ENCODE results near the gene PYGO2. TPM values are rescaled to one million over a fixed set of nuclear protein-coding genes. Genes with fewer than 3 reads are reported as not detected.

The PYGO2 gene
- total and polyA plus RNA-seq, 2 of the 8 experiments (the other 6 are each of a cell fraction or from before 2014, with no cell fraction given) = 31.0 to 31.6 TPM

DNA sequence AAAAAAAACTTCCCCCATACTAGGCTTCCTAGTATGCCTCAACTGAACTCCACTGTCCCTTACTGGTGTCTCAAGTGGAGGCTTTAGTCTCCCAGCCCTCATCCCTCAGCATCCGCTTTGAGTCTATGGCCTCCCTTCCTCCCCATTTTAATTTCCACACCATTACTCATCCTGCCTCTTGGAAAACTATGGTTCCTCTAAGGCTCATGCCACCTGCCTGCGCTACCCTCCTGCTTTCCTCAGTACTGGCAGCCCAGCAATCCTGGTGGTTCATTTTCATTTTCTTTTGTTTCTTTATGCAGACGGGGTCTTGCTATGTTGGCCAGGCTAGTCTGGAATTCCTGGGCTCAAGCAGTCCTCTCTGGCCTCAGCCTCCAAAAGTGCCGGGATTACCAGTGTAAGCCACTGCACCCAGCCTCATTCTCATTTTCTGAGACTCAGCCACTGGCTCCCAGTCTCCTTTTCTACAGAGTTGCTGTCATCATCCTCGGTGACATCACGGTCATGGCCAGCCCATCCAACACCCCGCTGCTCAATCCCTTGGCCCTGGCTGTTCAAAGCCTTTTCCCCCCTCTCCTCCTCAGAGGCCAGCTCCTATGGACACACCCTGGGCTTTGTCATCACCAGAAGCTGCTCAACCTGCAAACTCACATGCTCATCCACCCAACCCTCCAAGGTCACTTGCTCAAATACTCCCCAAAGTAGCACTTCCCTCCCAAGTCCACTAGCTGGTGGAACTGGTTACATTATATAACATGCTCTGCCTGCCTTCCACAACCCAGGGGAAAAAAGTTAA is 22.8 kb downstream of the PYGO2 start:
- no peak overlapping the region for H2AK5ac ChIP-seq (ENCODE audit: low read depth, low read length)
- no peak overlapping the region for H3K9ac ChIP-seq (replicated peaks in 1 of 4; ENCODE audit: extremely low read depth in 1 of 4, low read depth in 3 of 4, low read length in 3 of 4)
- ChIA-PET CTCF (ENCODE audit: partially characterized antibody) (interaction anchor here (0.5 to 1.3 kb wide), 5 partner anchors 43 to 269 kb away, joined by 3 to 5 read pairs (median 4); no protein-coding TSS in a partner anchor), POLR2A (ENCODE audit: partially characterized antibody) (interaction anchor here (0.9 kb wide), 1 partner anchor 13 kb away, joined by 6 read pairs; no protein-coding TSS in a partner anchor)
- DNase-seq (ENCODE audit: low read depth in 1 of 2, low spot score in 2 of 2) (no peak), FAIRE-seq (no peak)
- H3K4me1 ChIP-seq (replicated peaks in 1 of 4; ENCODE audit: control insufficient read depth in 3 of 4, insufficient read depth in 4 of 4, low read length in 3 of 4) = peaks cover 4 to 9% (median 7%) of the 10 kb centered on the region in 4 experiments; a peak in 6 of 7 replicates
- H2BK5ac ChIP-seq (ENCODE audit: low read depth, low read length) = no peak overlapping the region
- H2BK15ac ChIP-seq (ENCODE audit: low read length) = 0 out of 2 replicates have a peak overlapping the region, but pooled peaks have one; percentile 18
- WGBS, 2 experiments (ENCODE audit: extremely low coverage in 1 of 2, insufficient coverage in 1 of 2, insufficient read length in 1 of 2, insufficient replicate concordance in 2 of 2, low coverage in 1 of 2, low lambda C conversion rate in 2 of 2, missing lambda C conversion rate in 1 of 2) = 95% methylated on average over 7 of the region's 7 CpGs; no CpG with 5 or more reads in 1 of the 2 experiments
- no peak overlapping the region for H3K56ac ChIP-seq (replicated peaks; ENCODE audit: insufficient read length, low read depth, low read length)
- H3K79me1 ChIP-seq (ENCODE audit: low read depth, low read length) = no peaks in the 10 kb centered on the region; the same call in 1 of the 2 replicates
- no peak overlapping the region for H2BK120ac ChIP-seq (replicated peaks; ENCODE audit: low read depth, low read length)
- no peaks in the 10 kb centered on the region for H3K36me3 ChIP-seq (ENCODE audit: control insufficient read depth in 2 of 4, insufficient read depth in 4 of 4, low read length in 3 of 4)
- no peak overlapping the region for H3K23ac ChIP-seq (ENCODE audit: insufficient read length)
- no peak overlapping the region for H3K27ac ChIP-seq (ENCODE audit: low read depth, low read length)
- H2BK12ac ChIP-seq (ENCODE audit: low read depth, low read length) = 0 out of 2 replicates have a peak overlapping the region, but pooled peaks have one; percentile 68
- no peak overlapping the region for H4K5ac ChIP-seq (ENCODE audit: insufficient read length, low read depth, low read length)
- no peak overlapping the region for H3K18ac ChIP-seq (ENCODE audit: extremely low read depth, low read length)
- 0 out of 2 replicates have a peak overlapping the region, but pooled peaks have one; percentile 9 for H2BK20ac ChIP-seq (ENCODE audit: low read length)
- H3K4ac ChIP-seq (replicated peaks; ENCODE audit: insufficient read length, low read depth, low read length) = no peak overlapping the region
- H4K91ac ChIP-seq (replicated peaks; ENCODE audit: insufficient read length, low read length) = no peak overlapping the region
- H3K27me3 ChIP-seq (replicated peaks in 1 of 4; ENCODE audit: control insufficient read depth in 3 of 4, extremely low read depth in 1 of 4, insufficient read depth in 3 of 4, low read length in 3 of 4) = no peaks in the 10 kb centered on the region
- peaks cover 12% of the 10 kb centered on the region for H3K23me2 ChIP-seq (ENCODE audit: low read depth, low read length)
- H3K14ac ChIP-seq (ENCODE audit: insufficient read length) = no peak overlapping the region
- H3K79me2 ChIP-seq (ENCODE audit: control insufficient read depth in 1 of 2, insufficient read depth in 2 of 2, low read length in 2 of 2) = no peaks in the 10 kb centered on the region
- no peak overlapping the region; a peak in 1 of 4 replicates for H3K4me2 ChIP-seq (ENCODE audit: insufficient read depth in 1 of 2, low read depth in 2 of 2, low read length in 2 of 2)
- H4K20me1 ChIP-seq (replicated peaks in 1 of 2; ENCODE audit: control insufficient read depth in 1 of 2, insufficient read depth in 2 of 2, low read length in 2 of 2) = no peaks in the 10 kb centered on the region
- no peak overlapping the region for H2AFZ ChIP-seq (ENCODE audit: low read length)
- no peak overlapping the region for H4K8ac ChIP-seq (ENCODE audit: extremely low read depth, insufficient read depth, low read length)
- H3K9me3 ChIP-seq (ENCODE audit: insufficient read depth in 2 of 2, low read depth in 1 of 2, low read length in 1 of 2) = no peaks in the 10 kb centered on the region
- no peak overlapping the region for H3K4me3 ChIP-seq (ENCODE audit: extremely low read depth in 1 of 4, insufficient read depth in 2 of 4, low read depth in 3 of 4, low read length in 4 of 4)
- TF ChIP-seq CBX5 (IDR thresholded peaks at IDR 0.05; ENCODE audit: low read depth, low read length) (no peak), KDM1A (IDR thresholded peaks at IDR 0.05; ENCODE audit: borderline replicate concordance, low read length) (peak; percentile 50; the same call in 1 of the 2 replicates), TCF12 (IDR thresholded peaks at IDR 0.05; ENCODE audit: low read depth, low read length) (no peak)

Measured in H1 (cell line).